Psoas muscle (tissue), 8 donors: ENCODE data around the gene PRODH2. TPM values are rescaled to one million over a fixed set of nuclear protein-coding genes. Genes with fewer than 3 reads are reported as not detected.

Source experiments
- ATAC-seq, 4 donors: fragments of 200-7000 bp; cut with Tn5 transposase; one replicate each; pipeline ENCODE4 v1.9.1; 2020; ENCODE audit warnings: moderate library complexity in 3 of 4, mild to moderate bottlenecking in 2 of 4
- DNase-seq, 2 donors: peaks; one replicate each; pipeline ENCODE4 v3.0.0-alpha.2; 2020
- H3K27ac ChIP-seq: fragments of 200-600 bp; one replicate; pipeline ENCODE4 v1.8.0; 2022
- H3K27me3 ChIP-seq, 3 donors: fragments of 200-600 bp in 1 of 3; one replicate each; pipeline versions ENCODE4 v1.6.1 to v1.8.0; 2013 to 2022; ENCODE audit warnings: low read length in 2 of 3, mild to moderate bottlenecking in 2 of 3, moderate library complexity in 1 of 3; ENCODE audit not compliant: insufficient read depth in 3 of 3
- H3K36me3 ChIP-seq, 2 donors: fragments of 200-600 bp in 1 of 2; one replicate each; pipeline versions ENCODE4 v1.6.1 to v1.8.0; 2013 to 2022; ENCODE audit warnings: low read depth in 1 of 2, mild to moderate bottlenecking in 1 of 2, moderate library complexity in 1 of 2; ENCODE audit not compliant: insufficient read depth in 1 of 2
- H3K4me1 ChIP-seq: fragments of 200-600 bp; one replicate; pipeline ENCODE4 v1.8.0; 2022
- H3K4me3 ChIP-seq: fragments of 200-600 bp; one replicate; pipeline ENCODE4 v1.8.0; 2022; ENCODE audit warnings: mild to moderate bottlenecking
- H3K9me3 ChIP-seq: fragments of 200-600 bp; one replicate; pipeline ENCODE4 v1.8.0; 2022
- WGBS, 3 donors: extraction: QIAGEN DNeasy Blood & Tissue Kit; methylation state at CpG; one replicate each; pipeline versions ENCODE4 v1.1.6 to v1.1.7; 2013; 5-methylcytosine and 5-hydroxymethylcytosine counted together
- intact Hi-C, 2 donors: fragments of 100-400 bp; cut with DNase I; formaldehyde crosslinking; loops; one replicate each; pipeline versions ENCODE4 v1.11.0 to v1.14.2; 2022
- polyA plus RNA-seq, 3 donors: library from polyadenylated mRNA; stranded (reverse); fragments of 200-250 nt; gene quantifications; one replicate each; pipeline ENCODE4 v1.2.3, GENCODE V29; 2013
- total RNA-seq, 4 donors: library from RNA; stranded (reverse); fragmentation: NEBNext Ultra II Directional in 2 of 4; extraction: Animal tissue kit (Norgen Biotek cat#: 25700) in 2 of 4; gene quantifications; one replicate each; pipeline versions ENCODE4 v1.2.1 to v1.2.4, GENCODE V29; 2021 to 2023
- TF ChIP-seq, protein P1 (sequence below): fragments of 200-600 bp; IDR thresholded peaks from one replicate; pipeline ENCODE4 v1.8.0; 2022; ENCODE audit warnings: antibody characterized with exemption
- donor health status: healthy with polysubstance abuse.
- donor health status: DM: no; HTN: no; CAD: no; lungs with moderate emphysema.
- donor health status: Bipolar disorder and iron deficiency.
- donor health status: healthy.
- donor health status: DM: yes; HTN: yes; CAD: no.
- donor health status: DM: no; HTN: no; CAD: no.
- donor health status: DM: no; HTN: no; CAD: no.
- donor health status: DM: yes; HTN: yes; CAD: no.

PRODH2 gene
- total and polyA plus RNA-seq, 7 donors, result not detected

DNA sequence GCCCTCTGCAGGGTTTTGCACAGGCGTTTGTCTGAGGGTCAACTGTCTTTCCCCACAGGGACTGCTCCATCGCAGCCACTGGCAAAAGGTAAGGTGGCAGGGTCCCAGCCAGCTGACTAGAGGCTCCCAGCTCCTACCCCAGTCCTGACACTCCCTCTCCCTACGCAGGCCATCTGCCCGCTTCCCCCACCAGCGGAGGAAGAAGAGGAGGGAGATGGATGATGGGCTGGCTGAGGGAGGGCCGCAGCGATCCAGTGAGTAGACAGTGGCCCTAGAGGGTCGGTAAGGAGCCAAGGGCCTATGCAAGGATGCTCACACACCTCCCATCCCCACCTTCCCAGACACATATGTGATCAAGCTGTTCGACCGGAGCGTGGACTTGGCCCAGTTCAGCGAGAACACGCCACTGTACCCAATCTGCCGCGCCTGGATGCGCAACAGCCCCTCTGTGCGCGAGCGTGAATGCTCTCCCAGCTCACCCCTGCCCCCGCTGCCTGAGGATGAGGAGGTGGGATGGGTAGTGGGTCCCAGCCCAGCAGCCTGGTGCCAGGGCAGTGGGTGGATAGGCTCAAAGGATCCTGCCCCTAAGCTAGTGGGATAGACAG, 59.8 kb downstream of the PRODH2 start:
- Histone ChIP-seq H3K4me1 (peaks cover 17% of the 10 kb centered on the region), H3K4me3 (no peak overlapping the region), H3K36me3 (peaks cover 0 to 24% of the 10 kb centered on the region in 2 donors), H3K9me3 (no peaks in the 10 kb centered on the region), H3K27me3 (no peaks in the 10 kb centered on the region), H3K27ac (no peak overlapping the region)
- no peak for DNase-seq
- no peak for ATAC-seq
- intact Hi-C loops, result no loop called here
- TF ChIP-seq, protein P1, sequence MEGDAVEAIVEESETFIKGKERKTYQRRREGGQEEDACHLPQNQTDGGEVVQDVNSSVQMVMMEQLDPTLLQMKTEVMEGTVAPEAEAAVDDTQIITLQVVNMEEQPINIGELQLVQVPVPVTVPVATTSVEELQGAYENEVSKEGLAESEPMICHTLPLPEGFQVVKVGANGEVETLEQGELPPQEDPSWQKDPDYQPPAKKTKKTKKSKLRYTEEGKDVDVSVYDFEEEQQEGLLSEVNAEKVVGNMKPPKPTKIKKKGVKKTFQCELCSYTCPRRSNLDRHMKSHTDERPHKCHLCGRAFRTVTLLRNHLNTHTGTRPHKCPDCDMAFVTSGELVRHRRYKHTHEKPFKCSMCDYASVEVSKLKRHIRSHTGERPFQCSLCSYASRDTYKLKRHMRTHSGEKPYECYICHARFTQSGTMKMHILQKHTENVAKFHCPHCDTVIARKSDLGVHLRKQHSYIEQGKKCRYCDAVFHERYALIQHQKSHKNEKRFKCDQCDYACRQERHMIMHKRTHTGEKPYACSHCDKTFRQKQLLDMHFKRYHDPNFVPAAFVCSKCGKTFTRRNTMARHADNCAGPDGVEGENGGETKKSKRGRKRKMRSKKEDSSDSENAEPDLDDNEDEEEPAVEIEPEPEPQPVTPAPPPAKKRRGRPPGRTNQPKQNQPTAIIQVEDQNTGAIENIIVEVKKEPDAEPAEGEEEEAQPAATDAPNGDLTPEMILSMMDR, result no peak
- 83 to 91% (median 90%) methylated on average over 17 to 20 of the region's 20 CpGs for WGBS, 3 donors

DNA sequence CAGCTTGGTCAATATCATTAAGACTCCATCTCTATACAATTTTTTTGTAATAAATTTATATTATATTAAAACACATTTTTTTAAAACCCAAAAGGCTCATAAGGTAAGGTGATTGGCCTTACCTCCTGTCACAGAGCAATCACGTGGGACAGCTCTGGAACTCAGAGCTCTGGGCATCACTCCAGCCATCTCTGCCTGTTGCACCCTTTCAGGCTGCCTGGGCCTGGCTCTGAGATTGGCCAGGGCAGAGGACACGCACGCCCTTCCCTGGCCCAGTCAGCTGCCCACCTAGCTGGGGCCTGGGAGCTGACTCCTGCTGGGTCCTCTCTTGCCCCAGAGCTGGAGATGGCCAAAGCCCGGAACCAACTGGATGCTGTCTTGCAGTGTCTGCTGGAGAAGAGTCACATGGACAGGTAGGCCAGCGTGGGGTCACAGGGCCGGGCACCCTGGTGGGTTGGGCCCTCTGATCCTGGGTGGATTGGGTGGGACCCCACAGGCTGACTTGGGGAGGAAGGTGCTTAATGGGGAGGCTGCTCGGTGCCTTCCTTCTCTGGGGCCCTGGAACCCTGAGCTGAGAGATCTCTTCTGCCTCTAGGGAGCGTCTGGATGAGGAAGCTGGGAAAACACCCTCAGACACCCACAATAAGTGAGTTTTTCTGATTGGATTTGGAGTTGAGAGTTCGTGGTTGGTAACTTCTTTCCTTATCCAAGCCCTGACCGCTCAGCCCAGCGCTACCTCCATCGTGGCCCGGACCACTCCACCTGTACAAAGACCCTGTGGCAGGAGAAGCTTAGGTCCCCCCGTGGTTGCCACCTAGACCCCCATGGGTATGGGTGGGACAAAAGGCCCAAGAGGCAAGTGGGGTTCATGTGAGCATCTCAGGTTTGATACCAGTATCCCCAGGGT, 60.6 kb downstream of the PRODH2 start:
- no peak overlapping the region for H3K4me3 ChIP-seq
- DNase-seq (no peak), ATAC-seq (no peak)
- no peaks in the 10 kb centered on the region for H3K9me3 ChIP-seq
- H3K27me3 ChIP-seq, result no peaks in the 10 kb centered on the region
- intact Hi-C loops, result no loop called here
- TF ChIP-seq, protein P1, result no peak
- H3K4me1 ChIP-seq, result peaks cover 22% of the 10 kb centered on the region
- peaks cover 0 to 24% of the 10 kb centered on the region in 2 donors for H3K36me3 ChIP-seq
- 73 to 84% (median 83%) methylated on average over 13 to 14 of the region's 14 CpGs for WGBS, 3 donors
- H3K27ac ChIP-seq, result no peak overlapping the region

DNA sequence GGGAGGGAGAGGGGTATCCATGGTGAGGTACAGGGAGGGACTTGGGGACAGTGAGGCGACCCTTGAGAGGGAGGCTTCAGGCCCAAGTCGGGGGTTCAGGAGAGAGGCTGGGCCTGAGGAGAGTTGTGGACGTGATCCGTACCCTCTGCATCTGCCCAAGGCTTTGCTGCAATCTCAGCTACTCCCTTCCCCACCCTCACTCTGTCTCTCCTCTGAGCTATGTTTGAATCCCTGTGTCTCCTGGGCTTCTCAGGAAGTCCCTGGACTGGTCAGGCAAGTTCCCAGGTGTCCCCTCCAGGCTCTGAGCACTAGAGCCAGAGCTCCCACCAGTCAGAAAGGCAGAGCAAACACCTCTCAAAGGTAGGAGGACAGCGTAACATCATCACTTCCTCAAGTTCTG, 62.5 kb downstream of the PRODH2 start:
- DNase-seq (no peak), ATAC-seq (no peak)
- Histone ChIP-seq H3K9me3 (no peaks in the 10 kb centered on the region), H3K36me3 (peaks cover 0 to 27% of the 10 kb centered on the region in 2 donors), H3K4me1 (peaks cover 31% of the 10 kb centered on the region), H3K4me3 (no peak overlapping the region), H3K27ac (no peak overlapping the region), H3K27me3 (no peaks in the 10 kb centered on the region)
- intact Hi-C loops, result no loop called here
- TF ChIP-seq, protein P1, result no peak
- WGBS, 3 donors, result 90 to 93% (median 92%) methylated on average over 5 of the region's 5 CpGs

Other genes with a start within 250 kb of the PRODH2 start
- gene ATP4A, start 249.2 kb downstream of the PRODH2 start, total RNA-seq, result not detected
- not detected for gene ATP4A, start 249.2 kb downstream of the PRODH2 start, polyA plus RNA-seq
- gene PMIS2, start 226.7 kb downstream of the PRODH2 start, total RNA-seq, result not detected
- not detected for gene PMIS2, start 226.7 kb downstream of the PRODH2 start, polyA plus RNA-seq
- 1 to 10 TPM; 2.5 to 6.1 (median 4.8) TPM for gene HAUS5, start 200.1 kb downstream of the PRODH2 start, total RNA-seq
- 1 to 10 TPM; 3.3 to 3.9 (median 3.6) TPM for gene HAUS5, start 200.1 kb downstream of the PRODH2 start, polyA plus RNA-seq
- gene RBM42, start 183.8 kb downstream of the PRODH2 start, total RNA-seq, result 10 to 100 TPM; 50.1 to 68.1 (median 59.1) TPM
- 10 to 100 TPM; 53.2 to 69.1 (median 61.1) TPM for gene RBM42, start 183.8 kb downstream of the PRODH2 start, polyA plus RNA-seq
- not detected for gene ETV2, start 171.1 kb downstream of the PRODH2 start, total RNA-seq
- gene ETV2, start 171.1 kb downstream of the PRODH2 start, polyA plus RNA-seq, result under 1 TPM; 0.19 to 0.23 (median 0.20) TPM
- 100 to 1,000 TPM; 631 to 878 (median 757) TPM for gene COX6B1, start 164.5 kb downstream of the PRODH2 start, total RNA-seq
- 1,000 to 10,000 TPM in 2 of 3 donors, 100 to 1,000 TPM in 1; 912 to 1,724 (median 1,459) TPM for gene COX6B1, start 164.5 kb downstream of the PRODH2 start, polyA plus RNA-seq
- gene UPK1A, start 146.3 kb downstream of the PRODH2 start, total RNA-seq, result not detected
- gene UPK1A, start 146.3 kb downstream of the PRODH2 start, polyA plus RNA-seq, result under 1 TPM; 0.17 to 0.31 (median 0.24) TPM
- not detected for gene ZBTB32, start 108.3 kb downstream of the PRODH2 start, total RNA-seq
- gene ZBTB32, start 108.3 kb downstream of the PRODH2 start, polyA plus RNA-seq, result under 1 TPM in 2 of 3 donors, not detected in 1; 0.08 to 0.10 TPM
- gene KMT2B, start 94.8 kb downstream of the PRODH2 start, total RNA-seq, result 10 to 100 TPM; 18.0 to 29.0 (median 23.4) TPM
- gene KMT2B, start 94.8 kb downstream of the PRODH2 start, polyA plus RNA-seq, result 10 to 100 TPM; 13.4 to 20.0 (median 19.2) TPM
- gene IGFLR1, start 70.4 kb downstream of the PRODH2 start, total RNA-seq, result 10 to 100 TPM in 1 of 4 donors, 1 to 10 TPM in 3; 2.0 to 12.4 (median 2.4) TPM
- 10 to 100 TPM in 1 of 3 donors, 1 to 10 TPM in 2; 5.8 to 11.9 (median 9.9) TPM for gene IGFLR1, start 70.4 kb downstream of the PRODH2 start, polyA plus RNA-seq
- 10 to 100 TPM; 13.3 to 28.7 (median 19.6) TPM for gene U2AF1L4, start 67.4 kb downstream of the PRODH2 start, total RNA-seq
- gene U2AF1L4, start 67.4 kb downstream of the PRODH2 start, polyA plus RNA-seq, result 10 to 100 TPM; 12.3 to 26.6 (median 13.6) TPM
- 10 to 100 TPM; 34.7 to 41.0 (median 36.7) TPM for gene PSENEN, start 67.2 kb downstream of the PRODH2 start, total RNA-seq
- 100 to 1,000 TPM in 1 of 3 donors, 10 to 100 TPM in 2; 61.6 to 116 (median 67.7) TPM for gene PSENEN, start 67.2 kb downstream of the PRODH2 start, polyA plus RNA-seq
- 10 to 100 TPM in 1 of 4 donors, 1 to 10 TPM in 3; 3.1 to 14.5 (median 7.9) TPM for gene LIN37, start 64.3 kb downstream of the PRODH2 start, total RNA-seq
- 10 to 100 TPM; 17.8 to 26.8 (median 23.1) TPM for gene LIN37, start 64.3 kb downstream of the PRODH2 start, polyA plus RNA-seq
- gene HSPB6, start 55.8 kb downstream of the PRODH2 start, total RNA-seq, result 1,000 to 10,000 TPM in 1 of 4 donors, 100 to 1,000 TPM in 3; 656 to 1,308 (median 674) TPM
- gene HSPB6, start 55.8 kb downstream of the PRODH2 start, polyA plus RNA-seq, result 100 to 1,000 TPM; 303 to 719 (median 476) TPM
- gene PROSER3, start 54.7 kb downstream of the PRODH2 start, total RNA-seq, result 10 to 100 TPM in 1 of 4 donors, 1 to 10 TPM in 3; 4.2 to 16.2 (median 9.0) TPM
- 10 to 100 TPM in 1 of 3 donors, 1 to 10 TPM in 2; 4.6 to 14.2 (median 5.3) TPM for gene PROSER3, start 54.7 kb downstream of the PRODH2 start, polyA plus RNA-seq
- 1 to 10 TPM in 3 of 4 donors, under 1 TPM in 1; 0.68 to 4.0 (median 2.2) TPM for gene ARHGAP33, start 37.3 kb downstream of the PRODH2 start, total RNA-seq
- 1 to 10 TPM in 2 of 3 donors, under 1 TPM in 1; 0.96 to 1.4 (median 1.3) TPM for gene ARHGAP33, start 37.3 kb downstream of the PRODH2 start, polyA plus RNA-seq
- gene NPHS1, start 39.7 kb upstream of the PRODH2 start, total RNA-seq, result not detected
- not detected for gene NPHS1, start 39.7 kb upstream of the PRODH2 start, polyA plus RNA-seq
- gene KIRREL2, start 44.1 kb upstream of the PRODH2 start, total RNA-seq, result not detected
- not detected for gene KIRREL2, start 44.1 kb upstream of the PRODH2 start, polyA plus RNA-seq
- 1 to 10 TPM in 1 of 4 donors, under 1 TPM in 3; 0.48 to 4.1 (median 0.78) TPM for gene APLP1, start 55.7 kb upstream of the PRODH2 start, total RNA-seq
- gene APLP1, start 55.7 kb upstream of the PRODH2 start, polyA plus RNA-seq, result 1 to 10 TPM in 1 of 3 donors, under 1 TPM in 2; 0.48 to 2.2 (median 1.00) TPM
- gene NFKBID, start 87.7 kb upstream of the PRODH2 start, total RNA-seq, result 1 to 10 TPM in 3 of 4 donors, under 1 TPM in 1; 0.90 to 2.2 (median 1.5) TPM
- gene NFKBID, start 87.7 kb upstream of the PRODH2 start, polyA plus RNA-seq, result 1 to 10 TPM in 2 of 3 donors, under 1 TPM in 1; 0.75 to 1.6 (median 1.2) TPM
- 1 to 10 TPM; 1.7 to 4.7 (median 3.1) TPM for gene HCST, start 89.7 kb upstream of the PRODH2 start, total RNA-seq
- 1 to 10 TPM; 1.1 to 4.2 (median 3.5) TPM for gene HCST, start 89.7 kb upstream of the PRODH2 start, polyA plus RNA-seq
- 10 to 100 TPM in 3 of 4 donors, 1 to 10 TPM in 1; 9.4 to 22.1 (median 14.2) TPM for gene TYROBP, start 95.5 kb upstream of the PRODH2 start, total RNA-seq
- 10 to 100 TPM in 2 of 3 donors, 1 to 10 TPM in 1; 7.8 to 19.1 (median 10.6) TPM for gene TYROBP, start 95.5 kb upstream of the PRODH2 start, polyA plus RNA-seq
- gene LRFN3, start 123.5 kb upstream of the PRODH2 start, total RNA-seq, result 10 to 100 TPM in 2 of 4 donors, 1 to 10 TPM in 2; 7.2 to 11.2 (median 10.0) TPM
- gene LRFN3, start 123.5 kb upstream of the PRODH2 start, polyA plus RNA-seq, result 10 to 100 TPM in 2 of 3 donors, 1 to 10 TPM in 1; 8.6 to 25.6 (median 11.3) TPM
- gene SDHAF1, start 182.3 kb upstream of the PRODH2 start, total RNA-seq, result 10 to 100 TPM in 2 of 4 donors, 1 to 10 TPM in 2; 7.2 to 17.3 (median 12.2) TPM
- gene SDHAF1, start 182.3 kb upstream of the PRODH2 start, polyA plus RNA-seq, result 10 to 100 TPM; 12.7 to 33.3 (median 19.7) TPM
- gene SYNE4, start 196.0 kb upstream of the PRODH2 start, total RNA-seq, result under 1 TPM in 2 of 4 donors, not detected in 2; 0.23 to 0.24 TPM
- under 1 TPM in 2 of 3 donors, not detected in 1; 0.21 to 0.25 TPM for gene SYNE4, start 196.0 kb upstream of the PRODH2 start, polyA plus RNA-seq
- gene ALKBH6, start 201.4 kb upstream of the PRODH2 start, total RNA-seq, result 10 to 100 TPM in 3 of 4 donors, 1 to 10 TPM in 1; 7.1 to 12.6 (median 10.6) TPM
- gene ALKBH6, start 201.4 kb upstream of the PRODH2 start, polyA plus RNA-seq, result 10 to 100 TPM in 2 of 3 donors, 1 to 10 TPM in 1; 9.5 to 22.3 (median 13.3) TPM
- gene CLIP3, start 220.0 kb upstream of the PRODH2 start, total RNA-seq, result 1 to 10 TPM; 1.2 to 3.9 (median 1.6) TPM
- 1 to 10 TPM in 1 of 3 donors, under 1 TPM in 2; 0.51 to 1.0 (median 0.66) TPM for gene CLIP3, start 220.0 kb upstream of the PRODH2 start, polyA plus RNA-seq
- gene THAP8, start 241.4 kb upstream of the PRODH2 start, total RNA-seq, result 1 to 10 TPM; 1.9 to 7.0 (median 2.9) TPM
- 1 to 10 TPM; 3.6 to 9.6 (median 6.5) TPM for gene THAP8, start 241.4 kb upstream of the PRODH2 start, polyA plus RNA-seq
- 1 to 10 TPM in 3 of 4 donors, under 1 TPM in 1; 0.81 to 3.8 (median 2.8) TPM for gene WDR62, start 242.1 kb upstream of the PRODH2 start, total RNA-seq
- 1 to 10 TPM; 2.3 to 7.2 (median 2.6) TPM for gene WDR62, start 242.1 kb upstream of the PRODH2 start, polyA plus RNA-seq